ENCODE data around the gene DLK2.

DNA sequence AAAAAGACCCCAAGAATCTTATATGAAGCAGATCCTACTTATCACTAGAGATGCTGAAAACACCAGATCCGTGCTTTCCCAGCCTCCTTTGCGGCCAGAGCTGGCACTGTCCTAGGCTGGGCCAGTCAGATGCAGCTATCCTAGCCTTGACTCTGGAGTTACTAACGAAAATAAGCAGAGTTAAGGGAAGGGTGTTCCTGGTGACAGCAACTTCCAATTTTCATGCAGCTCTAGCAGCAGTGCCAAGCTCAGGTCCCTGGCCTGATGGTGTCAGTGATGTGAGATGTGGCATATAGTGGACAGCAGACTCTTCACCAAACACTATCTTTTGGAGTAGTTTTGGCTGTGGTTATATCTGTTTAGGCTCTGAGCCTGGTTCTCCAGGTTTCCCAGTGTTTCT lies 53.6 kb downstream of the DLK2 start:
- TF ChIP-seq, protein P1, sequence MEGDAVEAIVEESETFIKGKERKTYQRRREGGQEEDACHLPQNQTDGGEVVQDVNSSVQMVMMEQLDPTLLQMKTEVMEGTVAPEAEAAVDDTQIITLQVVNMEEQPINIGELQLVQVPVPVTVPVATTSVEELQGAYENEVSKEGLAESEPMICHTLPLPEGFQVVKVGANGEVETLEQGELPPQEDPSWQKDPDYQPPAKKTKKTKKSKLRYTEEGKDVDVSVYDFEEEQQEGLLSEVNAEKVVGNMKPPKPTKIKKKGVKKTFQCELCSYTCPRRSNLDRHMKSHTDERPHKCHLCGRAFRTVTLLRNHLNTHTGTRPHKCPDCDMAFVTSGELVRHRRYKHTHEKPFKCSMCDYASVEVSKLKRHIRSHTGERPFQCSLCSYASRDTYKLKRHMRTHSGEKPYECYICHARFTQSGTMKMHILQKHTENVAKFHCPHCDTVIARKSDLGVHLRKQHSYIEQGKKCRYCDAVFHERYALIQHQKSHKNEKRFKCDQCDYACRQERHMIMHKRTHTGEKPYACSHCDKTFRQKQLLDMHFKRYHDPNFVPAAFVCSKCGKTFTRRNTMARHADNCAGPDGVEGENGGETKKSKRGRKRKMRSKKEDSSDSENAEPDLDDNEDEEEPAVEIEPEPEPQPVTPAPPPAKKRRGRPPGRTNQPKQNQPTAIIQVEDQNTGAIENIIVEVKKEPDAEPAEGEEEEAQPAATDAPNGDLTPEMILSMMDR (IDR thresholded peaks at IDR 0.05), result no peak
- no peak for TF ChIP-seq POLR2A (IDR thresholded peaks at IDR 0.05)

All from body of pancreas (tissue), 4 donors.